WTC11 (cell line): ENCODE data around the gene SH3GL3.

ENCODE experiments used
- CREB1 ChIP-seq: sonication (generic); formaldehyde crosslinking; IDR thresholded peaks from 2 replicates; pipeline ENCODE4 v1.8.0; 2023; ENCODE audit warnings: mild to moderate bottlenecking, missing genetic modification reagents
- JUN ChIP-seq: sonication (generic); formaldehyde crosslinking; IDR thresholded peaks from 2 replicates; pipeline ENCODE4 v1.8.0; 2023; ENCODE audit warnings: mild to moderate bottlenecking, missing genetic modification reagents
- NFE2L1 ChIP-seq: sonication (generic); formaldehyde crosslinking; IDR thresholded peaks from 2 replicates; pipeline ENCODE4 v1.8.1; 2023; ENCODE audit warnings: missing genetic modification reagents
- NFYB ChIP-seq: sonication (generic); formaldehyde crosslinking; conservative IDR thresholded peaks from 2 replicates; pipeline ENCODE4 v1.8.0; 2022; ENCODE audit warnings: low read depth, missing genetic modification reagents
- ZNF396 ChIP-seq: fragments of 250-450 bp; sonication (Bioruptor Pico); IDR thresholded peaks from 2 replicates; pipeline ENCODE4 v1.8.0; 2021; ENCODE audit warnings: mild to moderate bottlenecking, moderate library complexity, borderline replicate concordance
- TF ChIP-seq, protein P1 (sequence below): fragments of 200-600 bp; IDR thresholded peaks from 2 replicates; pipeline ENCODE4 v1.8.0; 2022; ENCODE audit warnings: antibody characterized with exemption
- TF ChIP-seq, protein P2 (sequence below): sonication (generic); formaldehyde crosslinking; conservative IDR thresholded peaks from 2 replicates; pipeline ENCODE4 v1.8.1; 2023; ENCODE audit warnings: mild to moderate bottlenecking, low read depth, missing genetic modification reagents, moderate library complexity
- TF ChIP-seq, protein P3 (sequence below): sonication (generic); formaldehyde crosslinking; IDR thresholded peaks from 2 replicates; pipeline ENCODE4 v1.8.1; 2023; ENCODE audit warnings: mild to moderate bottlenecking, missing genetic modification reagents, moderate library complexity
- TF ChIP-seq, protein P4 (sequence below): sonication (generic); formaldehyde crosslinking; IDR thresholded peaks from 2 replicates; pipeline ENCODE4 v1.8.1; 2022; ENCODE audit warnings: missing genetic modification reagents, borderline replicate concordance
- TF ChIP-seq, protein P5 (sequence below): sonication (generic); formaldehyde crosslinking; IDR thresholded peaks from 2 replicates; pipeline ENCODE4 v1.8.1; 2023; ENCODE audit warnings: mild to moderate bottlenecking, missing genetic modification reagents
- TF ChIP-seq, protein P6 (sequence below): sonication (generic); formaldehyde crosslinking; IDR thresholded peaks from 2 replicates; pipeline ENCODE4 v1.8.0; 2022; ENCODE audit warnings: mild to moderate bottlenecking, missing genetic modification reagents
- TF ChIP-seq, protein P7 (sequence below): sonication (generic); formaldehyde crosslinking; IDR thresholded peaks from 2 replicates; pipeline ENCODE4 v1.8.1; 2023; ENCODE audit warnings: mild to moderate bottlenecking, missing genetic modification reagents, moderate library complexity
- TF ChIP-seq, protein P8 (sequence below): sonication (generic); formaldehyde crosslinking; IDR thresholded peaks from 2 replicates; pipeline ENCODE4 v1.8.0; 2022; ENCODE audit warnings: mild to moderate bottlenecking, missing genetic modification reagents

DNA sequence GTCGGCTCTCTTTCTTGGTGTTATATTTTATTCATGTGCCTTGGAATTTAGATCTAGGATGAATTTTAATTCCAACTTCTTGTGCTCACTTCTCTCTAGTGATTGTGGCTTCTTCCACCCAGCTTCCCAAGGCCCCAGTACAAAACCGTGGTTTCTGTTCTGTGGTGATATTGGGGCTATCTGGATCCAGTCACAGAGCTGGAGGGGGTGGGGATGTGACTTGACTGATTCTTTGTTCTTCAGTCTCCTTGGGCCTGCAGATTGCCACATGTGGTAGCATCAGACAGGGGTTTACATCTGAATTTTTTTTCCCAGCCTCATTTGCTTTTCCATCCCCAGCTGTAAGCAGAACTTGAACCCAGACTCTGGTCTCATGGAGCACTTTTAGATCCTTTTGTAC, 108.2 kb downstream of the SH3GL3 start:
- TF ChIP-seq CREB1 (CRISPR knock-in tag) (no peak), ZNF396 (CRISPR knock-in tag) (no peak), NFE2L1 (CRISPR knock-in tag) (no peak), JUN (CRISPR knock-in tag) (no peak), NFYB (no peak)
- TF ChIP-seq, protein P1, sequence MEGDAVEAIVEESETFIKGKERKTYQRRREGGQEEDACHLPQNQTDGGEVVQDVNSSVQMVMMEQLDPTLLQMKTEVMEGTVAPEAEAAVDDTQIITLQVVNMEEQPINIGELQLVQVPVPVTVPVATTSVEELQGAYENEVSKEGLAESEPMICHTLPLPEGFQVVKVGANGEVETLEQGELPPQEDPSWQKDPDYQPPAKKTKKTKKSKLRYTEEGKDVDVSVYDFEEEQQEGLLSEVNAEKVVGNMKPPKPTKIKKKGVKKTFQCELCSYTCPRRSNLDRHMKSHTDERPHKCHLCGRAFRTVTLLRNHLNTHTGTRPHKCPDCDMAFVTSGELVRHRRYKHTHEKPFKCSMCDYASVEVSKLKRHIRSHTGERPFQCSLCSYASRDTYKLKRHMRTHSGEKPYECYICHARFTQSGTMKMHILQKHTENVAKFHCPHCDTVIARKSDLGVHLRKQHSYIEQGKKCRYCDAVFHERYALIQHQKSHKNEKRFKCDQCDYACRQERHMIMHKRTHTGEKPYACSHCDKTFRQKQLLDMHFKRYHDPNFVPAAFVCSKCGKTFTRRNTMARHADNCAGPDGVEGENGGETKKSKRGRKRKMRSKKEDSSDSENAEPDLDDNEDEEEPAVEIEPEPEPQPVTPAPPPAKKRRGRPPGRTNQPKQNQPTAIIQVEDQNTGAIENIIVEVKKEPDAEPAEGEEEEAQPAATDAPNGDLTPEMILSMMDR, result no peak
- TF ChIP-seq, protein P2, sequence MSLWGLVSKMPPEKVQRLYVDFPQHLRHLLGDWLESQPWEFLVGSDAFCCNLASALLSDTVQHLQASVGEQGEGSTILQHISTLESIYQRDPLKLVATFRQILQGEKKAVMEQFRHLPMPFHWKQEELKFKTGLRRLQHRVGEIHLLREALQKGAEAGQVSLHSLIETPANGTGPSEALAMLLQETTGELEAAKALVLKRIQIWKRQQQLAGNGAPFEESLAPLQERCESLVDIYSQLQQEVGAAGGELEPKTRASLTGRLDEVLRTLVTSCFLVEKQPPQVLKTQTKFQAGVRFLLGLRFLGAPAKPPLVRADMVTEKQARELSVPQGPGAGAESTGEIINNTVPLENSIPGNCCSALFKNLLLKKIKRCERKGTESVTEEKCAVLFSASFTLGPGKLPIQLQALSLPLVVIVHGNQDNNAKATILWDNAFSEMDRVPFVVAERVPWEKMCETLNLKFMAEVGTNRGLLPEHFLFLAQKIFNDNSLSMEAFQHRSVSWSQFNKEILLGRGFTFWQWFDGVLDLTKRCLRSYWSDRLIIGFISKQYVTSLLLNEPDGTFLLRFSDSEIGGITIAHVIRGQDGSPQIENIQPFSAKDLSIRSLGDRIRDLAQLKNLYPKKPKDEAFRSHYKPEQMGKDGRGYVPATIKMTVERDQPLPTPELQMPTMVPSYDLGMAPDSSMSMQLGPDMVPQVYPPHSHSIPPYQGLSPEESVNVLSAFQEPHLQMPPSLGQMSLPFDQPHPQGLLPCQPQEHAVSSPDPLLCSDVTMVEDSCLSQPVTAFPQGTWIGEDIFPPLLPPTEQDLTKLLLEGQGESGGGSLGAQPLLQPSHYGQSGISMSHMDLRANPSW (CRISPR knock-in tag), result no peak
- TF ChIP-seq, protein P3, sequence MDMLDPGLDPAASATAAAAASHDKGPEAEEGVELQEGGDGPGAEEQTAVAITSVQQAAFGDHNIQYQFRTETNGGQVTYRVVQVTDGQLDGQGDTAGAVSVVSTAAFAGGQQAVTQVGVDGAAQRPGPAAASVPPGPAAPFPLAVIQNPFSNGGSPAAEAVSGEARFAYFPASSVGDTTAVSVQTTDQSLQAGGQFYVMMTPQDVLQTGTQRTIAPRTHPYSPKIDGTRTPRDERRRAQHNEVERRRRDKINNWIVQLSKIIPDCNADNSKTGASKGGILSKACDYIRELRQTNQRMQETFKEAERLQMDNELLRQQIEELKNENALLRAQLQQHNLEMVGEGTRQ (CRISPR knock-in tag), result no peak
- TF ChIP-seq, protein P4, sequence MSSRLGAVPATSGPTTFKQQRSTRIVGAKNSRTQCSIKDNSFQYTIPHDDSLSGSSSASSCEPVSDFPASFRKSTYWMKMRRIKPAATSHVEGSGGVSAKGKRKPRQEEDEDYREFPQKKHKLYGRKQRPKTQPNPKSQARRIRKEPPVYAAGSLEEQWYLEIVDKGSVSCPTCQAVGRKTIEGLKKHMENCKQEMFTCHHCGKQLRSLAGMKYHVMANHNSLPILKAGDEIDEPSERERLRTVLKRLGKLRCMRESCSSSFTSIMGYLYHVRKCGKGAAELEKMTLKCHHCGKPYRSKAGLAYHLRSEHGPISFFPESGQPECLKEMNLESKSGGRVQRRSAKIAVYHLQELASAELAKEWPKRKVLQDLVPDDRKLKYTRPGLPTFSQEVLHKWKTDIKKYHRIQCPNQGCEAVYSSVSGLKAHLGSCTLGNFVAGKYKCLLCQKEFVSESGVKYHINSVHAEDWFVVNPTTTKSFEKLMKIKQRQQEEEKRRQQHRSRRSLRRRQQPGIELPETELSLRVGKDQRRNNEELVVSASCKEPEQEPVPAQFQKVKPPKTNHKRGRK (CRISPR knock-in tag), result no peak
- TF ChIP-seq, protein P5, sequence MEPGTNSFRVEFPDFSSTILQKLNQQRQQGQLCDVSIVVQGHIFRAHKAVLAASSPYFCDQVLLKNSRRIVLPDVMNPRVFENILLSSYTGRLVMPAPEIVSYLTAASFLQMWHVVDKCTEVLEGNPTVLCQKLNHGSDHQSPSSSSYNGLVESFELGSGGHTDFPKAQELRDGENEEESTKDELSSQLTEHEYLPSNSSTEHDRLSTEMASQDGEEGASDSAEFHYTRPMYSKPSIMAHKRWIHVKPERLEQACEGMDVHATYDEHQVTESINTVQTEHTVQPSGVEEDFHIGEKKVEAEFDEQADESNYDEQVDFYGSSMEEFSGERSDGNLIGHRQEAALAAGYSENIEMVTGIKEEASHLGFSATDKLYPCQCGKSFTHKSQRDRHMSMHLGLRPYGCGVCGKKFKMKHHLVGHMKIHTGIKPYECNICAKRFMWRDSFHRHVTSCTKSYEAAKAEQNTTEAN (CRISPR knock-in tag), result no peak
- TF ChIP-seq, protein P6, sequence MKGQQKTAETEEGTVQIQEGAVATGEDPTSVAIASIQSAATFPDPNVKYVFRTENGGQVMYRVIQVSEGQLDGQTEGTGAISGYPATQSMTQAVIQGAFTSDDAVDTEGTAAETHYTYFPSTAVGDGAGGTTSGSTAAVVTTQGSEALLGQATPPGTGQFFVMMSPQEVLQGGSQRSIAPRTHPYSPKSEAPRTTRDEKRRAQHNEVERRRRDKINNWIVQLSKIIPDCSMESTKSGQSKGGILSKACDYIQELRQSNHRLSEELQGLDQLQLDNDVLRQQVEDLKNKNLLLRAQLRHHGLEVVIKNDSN (CRISPR knock-in tag), result no peak
- TF ChIP-seq, protein P7, sequence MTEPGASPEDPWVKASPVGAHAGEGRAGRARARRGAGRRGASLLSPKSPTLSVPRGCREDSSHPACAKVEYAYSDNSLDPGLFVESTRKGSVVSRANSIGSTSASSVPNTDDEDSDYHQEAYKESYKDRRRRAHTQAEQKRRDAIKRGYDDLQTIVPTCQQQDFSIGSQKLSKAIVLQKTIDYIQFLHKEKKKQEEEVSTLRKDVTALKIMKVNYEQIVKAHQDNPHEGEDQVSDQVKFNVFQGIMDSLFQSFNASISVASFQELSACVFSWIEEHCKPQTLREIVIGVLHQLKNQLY (CRISPR knock-in tag), result no peak
- TF ChIP-seq, protein P8, sequence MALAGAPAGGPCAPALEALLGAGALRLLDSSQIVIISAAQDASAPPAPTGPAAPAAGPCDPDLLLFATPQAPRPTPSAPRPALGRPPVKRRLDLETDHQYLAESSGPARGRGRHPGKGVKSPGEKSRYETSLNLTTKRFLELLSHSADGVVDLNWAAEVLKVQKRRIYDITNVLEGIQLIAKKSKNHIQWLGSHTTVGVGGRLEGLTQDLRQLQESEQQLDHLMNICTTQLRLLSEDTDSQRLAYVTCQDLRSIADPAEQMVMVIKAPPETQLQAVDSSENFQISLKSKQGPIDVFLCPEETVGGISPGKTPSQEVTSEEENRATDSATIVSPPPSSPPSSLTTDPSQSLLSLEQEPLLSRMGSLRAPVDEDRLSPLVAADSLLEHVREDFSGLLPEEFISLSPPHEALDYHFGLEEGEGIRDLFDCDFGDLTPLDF (CRISPR knock-in tag), result no peak
